Fibroblast of pulmonary artery (primary cell): ENCODE data around the gene IQCF2.
"Not testable (repeated sequence)": the region's sequence is repeated elsewhere in the genome, so short reads cannot be mapped to it uniquely, and the experiment has no call there.

Source experiments
- DNase-seq: peaks from one replicate; pipeline ENCODE4 v3.0.0-alpha.2; 2010; ENCODE audit warnings: low read depth
- H3K4me3 ChIP-seq: replicated peaks from 2 replicates; pipeline ENCODE4 v1.5.1; 2011; ENCODE audit warnings: low read depth, mild to moderate bottlenecking, control low read depth, low read length, moderate library complexity
- TF ChIP-seq, protein P1 (sequence below): IDR thresholded peaks from 2 replicates; pipeline ENCODE4 v1.5.1; 2011; ENCODE audit warnings: mild to moderate bottlenecking, control low read depth, low read length, inconsistent platforms; ENCODE audit errors: missing control alignments

IQCF2 gene

DNA sequence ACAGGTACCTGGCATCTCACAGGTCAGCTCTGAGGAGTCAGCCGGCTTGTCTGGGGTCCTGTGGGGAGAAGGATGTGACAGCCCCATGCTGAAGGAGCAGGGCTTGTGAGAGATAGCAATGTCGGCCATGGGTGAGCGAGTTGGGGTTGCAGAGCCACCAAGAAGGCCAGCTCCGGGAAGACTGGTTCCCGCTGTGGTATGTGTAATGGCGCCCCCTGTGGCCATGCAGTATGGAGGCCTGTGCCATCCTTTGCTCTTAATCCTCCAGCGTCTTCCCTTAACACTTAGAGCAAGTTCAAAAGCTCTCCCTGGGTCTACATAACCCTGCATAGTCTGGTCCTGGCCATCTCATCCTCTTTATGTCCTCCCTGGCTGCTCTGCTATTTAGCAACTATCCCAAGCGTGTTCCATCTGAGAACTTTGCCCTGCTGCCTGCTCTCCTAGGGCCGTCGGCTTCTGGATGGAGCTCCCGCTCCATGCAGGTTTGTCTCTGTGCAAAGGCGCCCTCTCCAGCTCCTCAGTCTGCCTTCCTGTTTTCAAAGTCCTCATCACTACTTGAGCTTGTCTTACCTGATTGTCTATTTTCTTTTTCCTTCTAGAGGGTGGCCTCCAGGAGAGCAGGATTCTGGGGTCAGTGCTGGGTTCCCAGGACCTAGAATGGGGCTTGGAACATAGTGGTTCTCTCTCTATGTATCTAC is 41.6 kb upstream of the IQCF2 start:
- TF ChIP-seq, protein P1, sequence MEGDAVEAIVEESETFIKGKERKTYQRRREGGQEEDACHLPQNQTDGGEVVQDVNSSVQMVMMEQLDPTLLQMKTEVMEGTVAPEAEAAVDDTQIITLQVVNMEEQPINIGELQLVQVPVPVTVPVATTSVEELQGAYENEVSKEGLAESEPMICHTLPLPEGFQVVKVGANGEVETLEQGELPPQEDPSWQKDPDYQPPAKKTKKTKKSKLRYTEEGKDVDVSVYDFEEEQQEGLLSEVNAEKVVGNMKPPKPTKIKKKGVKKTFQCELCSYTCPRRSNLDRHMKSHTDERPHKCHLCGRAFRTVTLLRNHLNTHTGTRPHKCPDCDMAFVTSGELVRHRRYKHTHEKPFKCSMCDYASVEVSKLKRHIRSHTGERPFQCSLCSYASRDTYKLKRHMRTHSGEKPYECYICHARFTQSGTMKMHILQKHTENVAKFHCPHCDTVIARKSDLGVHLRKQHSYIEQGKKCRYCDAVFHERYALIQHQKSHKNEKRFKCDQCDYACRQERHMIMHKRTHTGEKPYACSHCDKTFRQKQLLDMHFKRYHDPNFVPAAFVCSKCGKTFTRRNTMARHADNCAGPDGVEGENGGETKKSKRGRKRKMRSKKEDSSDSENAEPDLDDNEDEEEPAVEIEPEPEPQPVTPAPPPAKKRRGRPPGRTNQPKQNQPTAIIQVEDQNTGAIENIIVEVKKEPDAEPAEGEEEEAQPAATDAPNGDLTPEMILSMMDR: no peak
- no peak for DNase-seq
- no peak overlapping the region for H3K4me3 ChIP-seq

DNA sequence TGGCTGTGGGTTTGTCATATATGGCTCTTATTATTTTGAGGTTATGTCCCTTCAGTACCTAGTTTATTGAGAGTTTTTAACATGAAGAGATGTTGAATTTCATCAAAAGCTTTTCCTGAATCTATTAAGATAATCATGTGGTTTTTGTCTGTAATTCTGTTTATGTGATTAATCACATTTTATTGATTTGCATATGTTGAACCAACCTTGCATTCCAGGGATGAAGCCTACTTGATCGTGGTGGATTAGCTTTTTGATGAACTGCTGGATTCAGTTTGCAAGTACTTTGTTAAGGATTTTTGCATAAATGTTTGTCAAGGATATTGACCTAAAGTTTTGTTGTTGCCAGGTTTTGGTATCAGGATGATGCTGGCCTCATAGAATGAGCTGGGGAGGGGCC is 33.1 kb upstream of the IQCF2 start:
- DNase-seq: no peak
- no peak overlapping the region for H3K4me3 ChIP-seq

DNA sequence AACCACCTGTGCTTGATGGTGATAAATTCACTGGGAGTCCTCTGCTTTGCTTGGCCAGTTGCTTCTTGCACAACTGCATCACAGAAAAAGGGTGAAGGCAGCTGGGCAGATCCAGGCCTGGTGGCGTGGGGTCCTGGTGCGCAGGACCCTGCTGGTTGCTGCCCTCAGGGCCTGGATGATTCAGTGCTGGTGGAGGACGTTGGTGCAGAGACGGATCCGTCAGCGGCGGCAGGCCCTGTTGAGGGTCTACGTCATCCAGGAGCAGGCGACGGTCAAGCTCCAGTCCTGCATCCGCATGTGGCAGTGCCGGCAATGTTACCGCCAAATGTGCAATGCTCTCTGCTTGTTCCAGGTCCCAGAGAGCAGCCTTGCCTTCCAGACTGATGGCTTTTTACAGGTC is 31.1 kb upstream of the IQCF2 start:
- no peak for DNase-seq
- TF ChIP-seq, protein P1: no peak
- no peak overlapping the region for H3K4me3 ChIP-seq

More for the DNA sequence above, 33.1 kb upstream of the IQCF2 start:
- TF ChIP-seq, protein P1: no peak

DNA sequence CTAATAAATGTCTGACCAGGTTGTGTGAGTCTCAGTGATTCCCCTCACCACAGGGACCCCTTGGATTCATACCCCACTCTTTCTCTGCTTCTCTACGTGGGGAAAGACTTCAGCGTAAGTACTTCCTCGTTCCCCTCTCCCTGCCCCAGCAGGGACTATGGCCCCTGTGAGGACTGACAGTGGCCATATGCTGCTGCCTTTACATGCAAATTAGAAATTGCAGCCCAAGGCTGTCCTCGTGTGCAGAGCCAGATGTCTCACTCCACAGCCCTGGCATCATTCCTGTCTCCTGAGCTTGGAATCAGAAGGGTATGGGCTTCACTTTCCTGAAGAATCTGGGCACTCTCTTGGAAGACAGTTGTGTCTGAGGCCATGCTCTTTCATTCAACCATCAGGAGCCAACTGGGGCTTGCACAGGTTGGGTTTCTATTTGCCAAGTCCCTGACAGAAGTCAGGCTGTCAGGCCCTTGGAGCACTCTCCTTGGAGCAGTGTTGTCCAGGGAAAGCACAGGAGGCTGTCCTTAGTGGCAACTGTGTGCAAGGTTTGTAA is 30.5 kb upstream of the IQCF2 start:
- TF ChIP-seq, protein P1: no peak
- H3K4me3 ChIP-seq: no peak overlapping the region
- no peak for DNase-seq

DNA sequence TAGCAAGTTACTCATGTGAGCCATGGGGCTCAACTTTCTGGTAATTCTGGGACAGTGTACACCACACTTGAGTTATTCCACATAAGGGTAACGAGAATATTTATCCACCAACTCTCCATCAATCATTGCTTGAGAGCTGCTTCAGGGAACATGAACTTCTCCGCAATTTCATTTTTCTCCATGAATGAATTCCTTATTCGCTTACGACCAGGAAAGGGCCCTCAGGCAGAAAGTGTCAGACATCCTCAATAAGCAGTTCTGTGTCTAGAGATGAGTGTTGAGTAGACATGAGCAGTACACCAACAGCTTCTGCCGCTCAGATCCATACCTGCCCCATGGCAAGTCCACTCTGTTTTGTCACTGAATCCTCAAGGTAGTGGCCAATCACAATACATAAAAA is 24.8 kb upstream of the IQCF2 start:
- TF ChIP-seq, protein P1: no peak
- no peak for DNase-seq
- no peak overlapping the region for H3K4me3 ChIP-seq

DNA sequence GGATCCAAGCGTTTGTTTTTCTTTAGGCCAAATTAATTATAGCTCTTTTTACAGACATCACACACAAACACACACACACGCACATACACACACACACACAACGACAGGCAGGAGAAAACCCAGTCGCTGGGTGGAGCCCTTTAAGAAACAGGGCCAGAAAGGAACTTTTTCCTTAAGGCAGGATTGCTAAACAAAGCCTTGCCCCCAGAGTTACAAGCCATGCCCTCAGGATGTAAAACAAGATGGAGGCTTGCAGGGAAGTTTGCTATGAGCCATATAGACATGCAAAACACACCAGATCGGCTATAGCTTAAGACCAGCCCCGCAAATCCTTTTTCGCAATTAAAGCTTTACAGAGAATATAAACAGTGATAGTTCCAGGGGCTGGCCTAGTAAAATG is 16.3 kb upstream of the IQCF2 start:
- no peak for DNase-seq
- H3K4me3 ChIP-seq: no peak overlapping the region
- TF ChIP-seq, protein P1: no peak

DNA sequence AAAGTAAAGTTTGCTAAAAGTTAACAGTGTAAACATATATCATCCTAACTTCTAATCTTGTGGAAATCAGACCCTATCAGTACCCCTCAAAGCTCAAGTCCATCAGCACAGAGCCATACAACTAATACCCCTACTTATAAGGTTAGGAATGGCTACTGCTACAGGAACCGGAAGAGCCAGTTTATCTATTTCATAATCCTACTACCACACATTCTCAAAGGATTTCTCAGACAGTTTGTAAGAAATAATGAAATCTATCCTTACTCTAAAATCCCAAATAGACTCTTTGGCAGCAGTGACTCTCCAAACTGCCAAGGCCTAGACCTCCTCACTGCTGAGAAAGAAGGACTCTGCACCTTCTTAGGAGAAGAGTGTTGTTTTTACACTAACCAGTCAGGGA is 6.0 kb upstream of the IQCF2 start:
- DNase-seq: peak; percentile 2
- H3K4me3 ChIP-seq: not testable (repeated sequence)
